Measurements from ENCODE around the gene GIGYF1. TPM values are rescaled to one million over a fixed set of nuclear protein-coding genes. Genes with fewer than 3 reads are reported as not detected.
A peak's percentile ranks its signal among the peaks of the same experiment; 100 is the strongest.

Gene GIGYF1
- total RNA-seq, 4 donors from 2014 or later: 16.4 to 21.1 (median 16.6) TPM

GRCh38 chr7:100675581-100676350, 18.3 kb downstream of the GIGYF1 start:
- no peaks in the 10 kb centered on the region for H3K27me3 ChIP-seq
- intact Hi-C loops (cut with DNase I; ENCODE audit: low total_unique reads): loop anchor here (2.0 to 10.0 kb wide), 3 partner anchors 17 to 579 kb away; partner anchors contain the start of gene TSC22D4
- no peak for TF ChIP-seq CTCF (IDR thresholded peaks at IDR 0.05 in 4 of 5, conservative IDR thresholded peaks at IDR 0.05 in 1 of 5)
- TF ChIP-seq POLR2A (IDR thresholded peaks at IDR 0.05): peak; percentile 64 to 72
- peak overlapping the region; percentile 95 to 100 (median 97) for H3K4me3 ChIP-seq
- peak; percentile 4 to 22 for ATAC-seq
- in situ Hi-C loops (cut with MboI; ENCODE audit: low sequenced_read_pairs in 4 of 4): no loop called here
- peaks cover 0 to 29% of the 10 kb centered on the region in 2 donors for H3K36me3 ChIP-seq
- DNase-seq: peak; percentile 66 to 75
- H3K27ac ChIP-seq: peak overlapping the region; percentile 96 to 100 (median 99)
- H3K4me1 ChIP-seq: peaks cover 0 to 8% of the 10 kb centered on the region in 2 donors
- no peaks in the 10 kb centered on the region for H3K9me3 ChIP-seq

- DNase-seq: no peak
- no peaks in the 10 kb centered on the region for H3K9me3 ChIP-seq
- peaks cover 0 to 8% of the 10 kb centered on the region in 2 donors for H3K4me1 ChIP-seq
- in situ Hi-C loops (cut with MboI; ENCODE audit: low sequenced_read_pairs in 4 of 4) (no loop called here), intact Hi-C loops (cut with DNase I; ENCODE audit: low total_unique reads) (loop anchor here (2.0 to 10.0 kb wide), 3 partner anchors 18 to 580 kb away; partner anchors contain the start of gene TSC22D4)
- TF ChIP-seq CTCF (IDR thresholded peaks at IDR 0.05 in 4 of 5, conservative IDR thresholded peaks at IDR 0.05 in 1 of 5) (no peak), POLR2A (IDR thresholded peaks at IDR 0.05) (no peak)
- peak in 1 of 2 donors; percentile 3 for ATAC-seq
- H3K36me3 ChIP-seq: peaks cover 0 to 29% of the 10 kb centered on the region in 2 donors
- H3K4me3 ChIP-seq: peak overlapping the region; percentile 95 to 100 (median 97)
- H3K27me3 ChIP-seq: no peaks in the 10 kb centered on the region
- H3K27ac ChIP-seq: peak overlapping the region; percentile 96 to 100 (median 99)
These were observed 19.0 kb downstream of the GIGYF1 start for GRCh38 chr7:100675105-100675451.

GRCh38 chr7:100674411-100675104, 19.5 kb downstream of the GIGYF1 start:
- intact Hi-C loops (cut with DNase I; ENCODE audit: low total_unique reads): loop anchor here (2.0 to 10.0 kb wide), 3 partner anchors 18 to 580 kb away; partner anchors contain the start of gene TSC22D4
- Histone ChIP-seq H3K27me3 (no peaks in the 10 kb centered on the region), H3K27ac (peak overlapping the region; percentile 96 to 100 (median 99)), H3K4me1 (peaks cover 0 to 8% of the 10 kb centered on the region in 2 donors), H3K36me3 (peaks cover 0 to 29% of the 10 kb centered on the region in 2 donors), H3K9me3 (no peaks in the 10 kb centered on the region), H3K4me3 (peak overlapping the region; percentile 95 to 100 (median 97))
- ATAC-seq (peak; percentile 4 to 11), DNase-seq (no peak)
- TF ChIP-seq POLR2A (IDR thresholded peaks at IDR 0.05) (no peak), CTCF (IDR thresholded peaks at IDR 0.05 in 4 of 5, conservative IDR thresholded peaks at IDR 0.05 in 1 of 5) (no peak)
- in situ Hi-C loops (cut with MboI; ENCODE audit: low sequenced_read_pairs in 4 of 4): no loop called here

- Histone ChIP-seq H3K36me3 (peaks cover 0 to 26% of the 10 kb centered on the region in 2 donors), H3K27me3 (no peaks in the 10 kb centered on the region), H3K9me3 (no peaks in the 10 kb centered on the region), H3K27ac (peak overlapping the region; percentile 96 to 100 (median 99)), H3K4me1 (peaks cover 0 to 8% of the 10 kb centered on the region in 2 donors), H3K4me3 (peak overlapping the region; percentile 95 to 100 (median 97))
- ATAC-seq (peak; percentile 12 to 29), DNase-seq (peak; percentile 44 to 49)
- in situ Hi-C loops (cut with MboI; ENCODE audit: low sequenced_read_pairs in 4 of 4): no loop called here
- TF ChIP-seq POLR2A (IDR thresholded peaks at IDR 0.05) (peak in 1 of 2 donors; percentile 36), CTCF (IDR thresholded peaks at IDR 0.05 in 4 of 5, conservative IDR thresholded peaks at IDR 0.05 in 1 of 5) (no peak)
- intact Hi-C loops (cut with DNase I; ENCODE audit: low total_unique reads): loop anchor here (1.0 to 10.0 kb wide), 7 partner anchors 19 to 581 kb away; partner anchors contain the start of genes FBXO24, LRCH4, MOSPD3 and POP7
These were observed 20.1 kb downstream of the GIGYF1 start for GRCh38 chr7:100673942-100674410.
